Fibroblast of pulmonary artery (primary cell): ENCODE data around the gene TMEM176A.

ENCODE experiments used
- DNase-seq: peaks from one replicate; pipeline ENCODE4 v3.0.0-alpha.2; 2010; ENCODE audit warnings: low read depth
- H3K4me3 ChIP-seq: replicated peaks from 2 replicates; pipeline ENCODE4 v1.5.1; 2011; ENCODE audit warnings: low read depth, mild to moderate bottlenecking, control low read depth, low read length, moderate library complexity
- TF ChIP-seq, protein P1 (sequence below): IDR thresholded peaks from 2 replicates; pipeline ENCODE4 v1.5.1; 2011; ENCODE audit warnings: mild to moderate bottlenecking, control low read depth, low read length, inconsistent platforms; ENCODE audit errors: missing control alignments

The TMEM176A gene

DNA sequence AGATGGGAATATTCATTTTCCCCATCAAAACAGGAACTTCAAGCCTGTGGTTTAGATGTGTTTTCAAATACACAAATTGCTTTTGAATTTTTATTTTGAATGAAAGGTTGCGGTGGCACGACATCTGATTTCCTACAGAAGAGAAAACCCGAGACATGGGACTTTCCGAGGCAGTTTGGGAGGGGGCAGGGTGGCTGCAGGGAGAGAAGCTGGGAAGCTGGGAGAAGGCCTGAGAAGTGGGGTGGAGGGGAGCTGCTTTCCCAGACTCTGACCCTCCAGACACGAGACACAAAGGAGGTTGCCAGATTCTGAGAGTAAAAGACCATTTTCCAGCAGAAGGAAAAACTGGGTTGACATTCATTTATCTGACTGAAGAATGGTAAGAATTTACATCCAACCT lies 19.6 kb downstream of the TMEM176A start:
- no peak overlapping the region for H3K4me3 ChIP-seq
- DNase-seq: no peak
- TF ChIP-seq, protein P1, sequence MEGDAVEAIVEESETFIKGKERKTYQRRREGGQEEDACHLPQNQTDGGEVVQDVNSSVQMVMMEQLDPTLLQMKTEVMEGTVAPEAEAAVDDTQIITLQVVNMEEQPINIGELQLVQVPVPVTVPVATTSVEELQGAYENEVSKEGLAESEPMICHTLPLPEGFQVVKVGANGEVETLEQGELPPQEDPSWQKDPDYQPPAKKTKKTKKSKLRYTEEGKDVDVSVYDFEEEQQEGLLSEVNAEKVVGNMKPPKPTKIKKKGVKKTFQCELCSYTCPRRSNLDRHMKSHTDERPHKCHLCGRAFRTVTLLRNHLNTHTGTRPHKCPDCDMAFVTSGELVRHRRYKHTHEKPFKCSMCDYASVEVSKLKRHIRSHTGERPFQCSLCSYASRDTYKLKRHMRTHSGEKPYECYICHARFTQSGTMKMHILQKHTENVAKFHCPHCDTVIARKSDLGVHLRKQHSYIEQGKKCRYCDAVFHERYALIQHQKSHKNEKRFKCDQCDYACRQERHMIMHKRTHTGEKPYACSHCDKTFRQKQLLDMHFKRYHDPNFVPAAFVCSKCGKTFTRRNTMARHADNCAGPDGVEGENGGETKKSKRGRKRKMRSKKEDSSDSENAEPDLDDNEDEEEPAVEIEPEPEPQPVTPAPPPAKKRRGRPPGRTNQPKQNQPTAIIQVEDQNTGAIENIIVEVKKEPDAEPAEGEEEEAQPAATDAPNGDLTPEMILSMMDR: no peak

DNA sequence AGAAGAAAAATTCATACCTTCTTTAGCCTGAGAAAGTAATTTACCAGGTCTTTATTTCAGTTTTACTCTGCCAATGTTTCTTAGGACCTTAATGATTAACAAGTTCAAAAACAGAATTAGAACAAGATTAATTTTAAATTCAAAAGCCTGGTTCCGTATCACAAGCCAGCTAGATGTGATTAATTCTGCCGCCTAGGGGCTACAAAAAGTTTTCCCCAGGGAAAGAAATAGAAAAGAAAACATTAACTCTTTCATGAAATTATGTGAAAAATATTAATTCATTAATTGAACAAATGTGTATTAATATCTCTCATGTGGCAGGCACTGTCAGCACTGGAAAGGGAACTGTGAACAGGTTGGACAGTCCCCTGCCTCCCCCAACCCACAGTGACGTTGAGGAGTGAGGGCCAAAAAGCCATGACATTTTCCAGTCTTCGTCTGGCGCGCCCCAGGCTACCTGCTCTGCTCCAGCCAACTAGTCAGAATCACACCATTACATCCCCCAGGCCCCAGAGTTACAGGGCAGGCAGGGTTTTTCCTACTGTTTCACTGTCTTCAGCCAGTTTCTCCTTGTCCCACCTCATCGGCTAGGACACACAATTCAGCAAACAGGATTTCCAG lies 20.1 kb downstream of the TMEM176A start:
- no peak overlapping the region for H3K4me3 ChIP-seq
- TF ChIP-seq, protein P1: no peak
- no peak for DNase-seq

DNA sequence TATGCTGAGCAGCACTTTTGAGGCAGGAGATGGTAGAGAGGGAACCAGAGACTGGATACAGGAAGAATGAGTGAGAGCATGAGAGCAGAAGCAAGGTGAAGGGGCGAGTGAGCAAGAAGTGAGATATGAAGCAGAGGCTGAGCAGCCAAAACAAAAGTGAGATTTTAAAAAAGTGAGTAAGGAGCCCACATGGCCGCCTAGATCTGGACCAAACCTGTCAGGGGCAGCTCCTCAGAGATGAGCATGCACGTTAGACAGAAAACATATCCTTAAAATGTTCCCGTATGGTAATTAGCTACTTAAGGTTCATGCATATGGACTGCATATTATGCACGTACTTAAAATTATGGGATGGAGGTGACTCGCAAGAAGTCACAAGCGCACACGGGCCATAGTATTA lies 22.5 kb downstream of the TMEM176A start:
- no peak overlapping the region for H3K4me3 ChIP-seq
- TF ChIP-seq, protein P1: no peak
- no peak for DNase-seq

DNA sequence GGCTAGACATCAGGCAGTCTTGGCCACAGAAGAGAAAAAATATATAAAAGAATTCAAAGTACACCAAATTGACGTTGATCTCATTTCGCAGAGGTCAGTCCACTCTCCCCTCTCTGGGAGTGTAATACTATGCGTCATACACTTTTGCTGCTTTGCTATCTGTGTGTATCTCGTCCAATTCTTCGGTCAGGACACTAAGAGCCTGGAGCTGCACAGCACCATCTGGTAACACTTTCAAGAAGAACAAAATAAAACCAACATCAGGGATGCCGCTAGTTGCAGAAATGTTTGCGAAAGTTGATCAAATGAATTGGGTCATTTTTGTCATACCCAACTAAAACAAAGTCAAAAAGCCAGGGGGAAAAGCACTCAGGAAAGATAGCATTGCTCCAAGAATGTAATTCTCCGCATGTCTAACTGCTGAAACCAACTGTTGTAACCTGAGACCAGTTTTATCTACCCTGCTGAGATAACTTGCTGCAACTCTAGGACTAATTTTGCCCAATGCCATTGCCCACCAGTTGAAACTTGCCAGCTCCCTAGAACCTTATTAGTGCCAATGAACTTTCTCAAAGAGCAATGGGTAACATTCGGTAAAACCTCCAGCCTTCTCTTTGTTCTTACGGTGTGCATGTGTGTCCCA lies 23.0 kb downstream of the TMEM176A start:
- DNase-seq: no peak
- TF ChIP-seq, protein P1: no peak
- no peak overlapping the region for H3K4me3 ChIP-seq

DNA sequence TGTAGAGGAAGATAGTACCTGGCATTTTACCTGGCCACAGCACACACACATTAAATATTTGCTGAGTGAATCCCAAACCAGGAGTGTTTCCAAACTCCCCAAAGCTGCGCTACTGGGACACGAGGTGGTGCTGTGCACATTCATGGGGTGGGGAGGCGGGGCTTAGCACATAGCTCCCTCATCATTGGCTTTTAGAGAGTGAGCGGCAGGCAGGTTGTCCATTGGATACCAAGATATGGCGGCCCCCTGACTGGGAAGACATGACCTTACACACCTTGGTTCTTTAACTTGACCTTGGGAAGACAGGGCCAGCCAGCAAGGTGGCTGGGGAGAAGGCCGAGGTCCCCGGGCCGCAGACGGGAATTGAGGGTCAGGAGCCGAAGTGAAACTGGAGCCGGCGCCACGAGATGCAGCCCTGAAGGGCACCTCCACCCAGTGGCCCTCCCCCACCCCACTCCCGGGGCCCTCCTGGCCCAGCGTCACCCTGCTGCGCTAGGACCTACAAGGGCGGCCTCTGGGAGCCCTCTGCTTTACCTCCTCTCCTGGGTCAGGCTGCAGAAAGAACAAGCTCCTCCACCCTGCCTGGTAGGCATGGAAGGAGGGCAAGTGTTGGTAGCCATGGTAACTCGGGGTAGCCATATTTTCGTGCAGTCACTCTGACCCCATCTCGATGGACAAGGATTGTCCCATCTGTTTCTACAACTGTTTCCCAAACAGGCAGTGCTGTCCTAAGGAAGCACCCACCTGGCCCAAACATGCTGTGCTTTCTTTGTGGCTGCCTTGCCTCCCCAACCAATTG lies 24.0 kb downstream of the TMEM176A start:
- TF ChIP-seq, protein P1: no peak
- H3K4me3 ChIP-seq: no peak overlapping the region
- DNase-seq: no peak

- DNase-seq: no peak
- TF ChIP-seq, protein P1: no peak
- H3K4me3 ChIP-seq: no peak overlapping the region
Measured at GRCh38 chr7:150826061-150826849, 25.7 kb downstream of the TMEM176A start.
